AG04449 (cell line): ENCODE measurements around the gene DEUP1.

Source experiments
- CTCF ChIA-PET: fragments of 350-600 bp; formaldehyde crosslinking; extraction: SDS; loops from one replicate; lab custom pipeline; 2021; ENCODE audit warnings: antibody characterized with exemption; lab: Yijun Ruan, JAX
- POLR2A ChIA-PET: fragments of 400-600, 350-600 bp; formaldehyde crosslinking; extraction: SDS; loops from one replicate; lab custom pipeline; 2020; ENCODE audit warnings: antibody characterized with exemption, inconsistent platforms; lab: Yijun Ruan, JAX
- DNase-seq: peaks from one replicate; pipeline ENCODE4 v3.0.0-alpha.2; 2010; ENCODE audit warnings: low read depth, low spot score
- H3K4me3 ChIP-seq: 2 replicates; pipeline ENCODE4 v1.5.1; 2011; ENCODE audit warnings: low read depth, mild to moderate bottlenecking, control low read depth, low read length
- CTCF ChIP-seq: IDR thresholded peaks from one replicate; pipeline ENCODE4 v1.5.1; 2011; ENCODE audit warnings: mild to moderate bottlenecking, moderate library complexity, low read length, control low read depth, inconsistent platforms; ENCODE audit not compliant: insufficient read depth; ENCODE audit errors: missing control alignments

DEUP1 gene

GRCh38 chr11:93330446-93330984 lies at the start of gene DEUP1:
Gene DEUP1, plus strand, starts transcription at chr11:93330742. Its CDS starts 1,518 bp downstream, at chr11:93332260.
- no peak for TF ChIP-seq CTCF
- H3K4me3 ChIP-seq = peak within 1 kb of the TSS; percentile 25
- no peak for DNase-seq
- ChIA-PET POLR2A (no interaction called here), CTCF (no interaction called here)

- no peak for TF ChIP-seq CTCF
- no peak overlapping the region for H3K4me3 ChIP-seq
- no peak for DNase-seq
- ChIA-PET POLR2A (no interaction called here), CTCF (no interaction called here)
These were observed 45.1 kb upstream of the DEUP1 start for GRCh38 chr11:93285430-93285829.

- no peak overlapping the region for H3K4me3 ChIP-seq
- TF ChIP-seq CTCF = no peak
- POLR2A ChIA-PET = no interaction called here
- DNase-seq = no peak
- CTCF ChIA-PET = no interaction called here
These were observed 43.1 kb upstream of the DEUP1 start for GRCh38 chr11:93287434-93287833.

GRCh38 chr11:93288079-93288478 lies 42.5 kb upstream of the DEUP1 start:
- H3K4me3 ChIP-seq = no peak overlapping the region
- TF ChIP-seq CTCF = no peak
- no peak for DNase-seq
- ChIA-PET CTCF (no interaction called here), POLR2A (no interaction called here)

- no peak for DNase-seq
- no peak overlapping the region for H3K4me3 ChIP-seq
- no peak for TF ChIP-seq CTCF
- CTCF ChIA-PET = no interaction called here
- POLR2A ChIA-PET = no interaction called here
These were observed 41.8 kb upstream of the DEUP1 start for GRCh38 chr11:93288767-93289166.

- ChIA-PET CTCF (no interaction called here), POLR2A (no interaction called here)
- no peak overlapping the region for H3K4me3 ChIP-seq
- DNase-seq = no peak
- no peak for TF ChIP-seq CTCF
These were observed 40.6 kb upstream of the DEUP1 start for GRCh38 chr11:93289782-93290463.
